ENCODE results near the gene SEMA4B.
A peak's percentile ranks its signal among the peaks of the same experiment; 100 is the strongest.

Gene SEMA4B

DNA sequence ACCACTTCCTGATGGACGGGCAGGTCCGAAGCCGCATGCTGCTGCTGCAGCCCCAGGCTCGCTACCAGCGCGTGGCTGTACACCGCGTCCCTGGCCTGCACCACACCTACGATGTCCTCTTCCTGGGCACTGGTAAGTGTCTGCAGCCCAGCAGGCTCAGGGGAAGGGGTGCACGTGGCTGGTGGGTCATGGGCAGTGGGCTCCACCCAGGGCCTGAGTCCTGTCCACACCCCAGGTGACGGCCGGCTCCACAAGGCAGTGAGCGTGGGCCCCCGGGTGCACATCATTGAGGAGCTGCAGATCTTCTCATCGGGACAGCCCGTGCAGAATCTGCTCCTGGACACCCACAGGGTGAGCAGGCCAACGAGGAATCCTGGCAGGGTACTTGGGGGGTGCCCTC lies 23.9 kb downstream of the SEMA4B start:
- no peak for DNase-seq (ENCODE audit: low read depth in 1 of 2, low spot score in 1 of 2)

DNA sequence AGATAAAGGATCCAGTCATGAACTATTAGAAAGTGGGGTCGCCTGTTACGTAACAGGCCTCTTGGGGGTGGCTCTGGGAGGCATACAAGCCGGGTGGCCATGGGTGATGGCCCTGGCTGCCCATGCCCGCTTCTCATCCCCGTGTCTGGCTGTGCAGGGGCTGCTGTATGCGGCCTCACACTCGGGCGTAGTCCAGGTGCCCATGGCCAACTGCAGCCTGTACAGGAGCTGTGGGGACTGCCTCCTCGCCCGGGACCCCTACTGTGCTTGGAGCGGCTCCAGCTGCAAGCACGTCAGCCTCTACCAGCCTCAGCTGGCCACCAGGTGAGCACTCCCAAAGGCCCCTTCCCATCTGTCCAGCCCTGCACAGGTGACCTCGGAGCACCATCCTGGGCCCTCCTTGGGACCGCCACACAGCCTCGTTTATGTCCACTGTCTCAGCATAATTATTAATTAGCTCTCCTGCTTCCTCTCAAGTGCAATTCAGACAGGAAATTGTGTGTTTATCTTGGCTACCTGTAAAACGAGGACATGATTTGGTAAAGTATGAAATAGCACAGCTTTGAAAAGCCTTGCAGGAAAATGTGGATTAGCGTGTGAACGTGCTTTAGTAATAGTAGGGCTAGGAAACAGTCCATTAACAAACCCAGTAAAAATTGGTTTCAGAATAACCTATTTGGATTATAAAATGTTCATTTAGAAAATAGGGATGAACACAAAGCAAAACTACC lies 24.5 kb downstream of the SEMA4B start:
- DNase-seq (ENCODE audit: low read depth in 1 of 2, low spot score in 1 of 2) = no peak

DNA sequence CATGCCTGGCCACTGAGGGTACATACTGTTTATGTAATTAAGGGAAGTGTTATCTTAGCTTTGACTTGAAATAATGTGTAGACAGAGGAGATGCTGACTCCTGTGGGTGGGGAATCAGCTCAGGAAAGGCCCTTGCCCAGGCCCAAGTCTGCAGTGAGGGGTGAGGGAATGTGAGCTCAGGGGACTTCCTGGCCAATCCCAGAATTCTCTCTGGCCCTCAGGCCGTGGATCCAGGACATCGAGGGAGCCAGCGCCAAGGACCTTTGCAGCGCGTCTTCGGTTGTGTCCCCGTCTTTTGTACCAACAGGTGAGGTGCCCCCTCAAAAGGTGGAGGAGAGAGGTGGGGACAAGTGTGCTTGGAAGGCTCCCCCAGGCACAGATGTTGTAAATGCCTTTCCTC lies 26.2 kb downstream of the SEMA4B start:
- DNase-seq (ENCODE audit: low read depth in 1 of 2, low spot score in 1 of 2) = no peak

DNA sequence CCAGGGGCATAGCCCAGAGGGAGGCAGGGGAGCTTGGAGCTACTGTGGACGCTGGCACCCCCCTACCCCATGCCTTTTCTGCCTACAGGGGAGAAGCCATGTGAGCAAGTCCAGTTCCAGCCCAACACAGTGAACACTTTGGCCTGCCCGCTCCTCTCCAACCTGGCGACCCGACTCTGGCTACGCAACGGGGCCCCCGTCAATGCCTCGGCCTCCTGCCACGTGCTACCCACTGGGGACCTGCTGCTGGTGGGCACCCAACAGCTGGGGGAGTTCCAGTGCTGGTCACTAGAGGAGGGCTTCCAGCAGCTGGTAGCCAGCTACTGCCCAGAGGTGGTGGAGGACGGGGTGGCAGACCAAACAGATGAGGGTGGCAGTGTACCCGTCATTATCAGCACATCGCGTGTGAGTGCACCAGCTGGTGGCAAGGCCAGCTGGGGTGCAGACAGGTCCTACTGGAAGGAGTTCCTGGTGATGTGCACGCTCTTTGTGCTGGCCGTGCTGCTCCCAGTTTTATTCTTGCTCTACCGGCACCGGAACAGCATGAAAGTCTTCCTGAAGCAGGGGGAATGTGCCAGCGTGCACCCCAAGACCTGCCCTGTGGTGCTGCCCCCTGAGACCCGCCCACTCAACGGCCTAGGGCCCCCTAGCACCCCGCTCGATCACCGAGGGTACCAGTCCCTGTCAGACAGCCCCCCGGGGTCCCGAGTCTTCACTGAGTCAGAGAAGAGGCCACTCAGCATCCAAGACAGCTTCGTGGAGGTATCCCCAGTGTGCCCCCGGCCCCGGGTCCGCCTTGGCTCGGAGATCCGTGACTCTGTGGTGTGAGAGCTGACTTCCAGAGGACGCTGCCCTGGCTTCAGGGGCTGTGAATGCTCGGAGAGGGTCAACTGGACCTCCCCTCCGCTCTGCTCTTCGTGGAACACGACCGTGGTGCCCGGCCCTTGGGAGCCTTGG lies 27.0 kb downstream of the SEMA4B start:
- no peak for DNase-seq (ENCODE audit: low read depth in 1 of 2, low spot score in 1 of 2)

DNA sequence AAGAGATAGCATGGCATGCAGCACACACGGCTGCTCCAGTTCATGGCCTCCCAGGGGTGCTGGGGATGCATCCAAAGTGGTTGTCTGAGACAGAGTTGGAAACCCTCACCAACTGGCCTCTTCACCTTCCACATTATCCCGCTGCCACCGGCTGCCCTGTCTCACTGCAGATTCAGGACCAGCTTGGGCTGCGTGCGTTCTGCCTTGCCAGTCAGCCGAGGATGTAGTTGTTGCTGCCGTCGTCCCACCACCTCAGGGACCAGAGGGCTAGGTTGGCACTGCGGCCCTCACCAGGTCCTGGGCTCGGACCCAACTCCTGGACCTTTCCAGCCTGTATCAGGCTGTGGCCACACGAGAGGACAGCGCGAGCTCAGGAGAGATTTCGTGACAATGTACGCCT lies 27.8 kb downstream of the SEMA4B start:
- DNase-seq (ENCODE audit: low read depth in 1 of 2, low spot score in 1 of 2) = no peak

GRCh38 chr15:90230071-90230494 lies 29.0 kb downstream of the SEMA4B start:
- no peak for DNase-seq (ENCODE audit: low read depth in 1 of 2, low spot score in 1 of 2)

- no peak for DNase-seq (ENCODE audit: low read depth in 1 of 2, low spot score in 1 of 2)
Observed at GRCh38 chr15:90230610-90231009, 29.5 kb downstream of the SEMA4B start.

DNA sequence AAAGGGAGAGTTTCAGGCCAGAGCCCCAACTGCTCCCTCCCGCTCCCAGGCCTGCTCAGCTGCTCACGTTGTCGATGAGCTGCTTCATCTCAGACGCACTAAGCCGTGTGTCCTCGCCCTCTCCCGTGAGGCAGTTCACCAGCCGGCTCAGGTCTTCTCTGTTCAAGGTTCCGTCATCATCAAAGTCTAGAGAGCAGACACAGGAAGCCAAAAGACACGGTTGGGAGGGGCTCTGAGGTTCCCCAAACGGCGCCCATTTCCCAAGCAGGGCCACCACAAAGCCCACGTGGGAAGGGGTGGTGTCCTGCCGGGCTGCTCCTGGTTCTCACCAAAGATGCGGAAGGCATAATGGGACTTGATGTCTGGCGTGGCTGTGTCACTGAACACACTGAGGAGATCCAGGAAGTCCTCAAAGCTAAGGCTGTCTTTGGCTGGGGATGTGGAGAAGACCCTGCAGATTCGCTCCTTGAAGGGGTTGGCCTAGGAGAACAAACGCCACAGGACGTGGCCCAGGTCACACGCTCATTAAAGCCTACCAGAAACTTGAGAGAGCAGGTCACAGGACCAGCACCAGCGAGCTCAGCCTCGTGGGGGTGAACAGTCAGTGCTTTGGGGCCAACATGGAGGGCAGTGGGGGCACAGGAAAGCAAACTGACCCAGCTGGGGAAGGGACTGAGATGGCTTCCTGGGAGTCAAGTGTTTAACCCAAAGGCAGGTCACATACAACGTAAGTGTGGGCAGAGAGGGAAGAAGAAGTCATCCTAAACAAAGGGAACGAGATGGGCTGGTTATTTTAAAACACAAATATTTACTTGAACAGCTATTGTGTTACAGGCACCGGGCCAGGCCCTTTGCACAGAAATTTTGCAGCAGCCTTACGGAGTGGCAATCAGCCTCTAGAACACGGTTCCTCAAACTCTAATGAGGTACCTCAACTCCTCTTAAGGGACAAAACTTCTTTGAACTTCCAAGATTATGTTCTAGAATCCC lies 30.2 kb downstream of the SEMA4B start:
- peak; percentile 34 to 69 for DNase-seq (ENCODE audit: low read depth in 1 of 2, low spot score in 1 of 2)

DNA sequence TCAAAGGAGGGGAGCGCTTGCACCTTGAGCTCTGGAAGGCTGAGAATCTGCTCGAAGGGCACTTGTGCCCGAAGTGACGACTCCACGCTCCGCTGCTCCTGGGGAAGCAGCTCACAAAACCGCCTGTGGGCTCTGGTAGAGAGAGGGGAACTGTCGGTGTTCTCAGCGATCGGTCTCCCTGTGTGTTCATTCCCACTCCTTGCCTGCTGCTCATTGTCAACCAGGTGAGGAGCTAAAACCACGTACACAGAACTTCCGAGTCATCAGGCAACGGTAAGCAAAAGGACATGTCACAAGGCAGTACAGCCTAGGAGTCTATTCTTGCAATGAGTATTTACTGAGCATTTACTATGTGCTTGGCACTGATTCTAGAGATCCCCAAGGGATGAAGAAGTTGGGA lies 31.1 kb downstream of the SEMA4B start:
- DNase-seq (ENCODE audit: low read depth in 1 of 2, low spot score in 1 of 2) = no peak

GRCh38 chr15:90232941-90233386 lies 31.8 kb downstream of the SEMA4B start:
- no peak for DNase-seq (ENCODE audit: low read depth in 1 of 2, low spot score in 1 of 2)

GRCh38 chr15:90233387-90234095 lies 32.4 kb downstream of the SEMA4B start, which contains the start of gene CIB1:
CIB1 (minus strand) TSS chr15:90233941; CDS start chr15:90233885, 56 bp downstream.
- peak; percentile 94 to 95 for DNase-seq (ENCODE audit: low read depth in 1 of 2, low spot score in 1 of 2)

DNA sequence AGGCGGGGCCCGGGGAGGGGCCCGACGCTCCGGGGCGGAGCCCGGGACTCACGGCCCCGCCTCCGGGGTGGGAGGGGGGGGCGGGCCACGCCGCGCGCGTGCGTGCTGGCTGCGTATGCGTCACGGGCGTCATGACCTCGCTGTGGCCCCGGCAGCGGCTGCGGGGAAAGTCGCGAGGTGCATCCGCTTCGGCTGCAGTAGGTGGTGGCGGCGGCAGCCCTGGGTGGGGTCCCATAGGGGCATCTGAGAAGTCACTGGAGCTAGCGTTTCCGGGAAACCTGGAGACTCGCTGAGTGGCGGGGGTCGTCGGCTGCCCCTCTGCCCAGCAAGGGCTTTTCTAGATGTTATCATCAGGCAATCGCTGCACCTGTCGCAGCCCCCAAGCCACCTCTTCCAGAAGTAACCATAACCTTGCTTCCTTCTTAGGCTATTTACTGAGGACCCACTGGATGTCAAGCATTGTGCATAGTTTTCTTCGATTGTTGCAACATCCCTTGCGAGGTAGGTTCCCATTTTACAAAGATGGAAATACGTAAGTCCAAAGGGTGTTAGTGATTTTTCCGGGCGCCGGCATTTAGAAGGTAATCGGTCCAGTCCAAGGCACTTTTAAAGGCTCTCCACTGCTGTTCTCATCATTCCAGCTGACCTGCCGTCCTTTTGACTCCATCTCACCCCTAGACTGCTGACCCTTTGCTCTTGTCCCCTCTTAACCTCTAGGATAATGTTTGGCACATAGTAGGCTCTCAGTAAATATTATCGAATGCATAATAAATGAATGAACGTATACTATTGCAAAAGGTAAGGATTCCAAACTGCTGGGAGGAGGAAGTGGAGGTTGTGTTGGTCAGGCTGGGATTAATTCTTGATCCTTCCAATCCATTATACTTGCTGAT lies 33.2 kb downstream of the SEMA4B start, which contains the start of gene GDPGP1:
Gene GDPGP1 (plus strand): TSS at position 114 of the 893 bp plus-strand sequence. CDS start 6,700 bp downstream, outside the sequence.
- DNase-seq (ENCODE audit: low read depth in 1 of 2, low spot score in 1 of 2) = no peak

DNA sequence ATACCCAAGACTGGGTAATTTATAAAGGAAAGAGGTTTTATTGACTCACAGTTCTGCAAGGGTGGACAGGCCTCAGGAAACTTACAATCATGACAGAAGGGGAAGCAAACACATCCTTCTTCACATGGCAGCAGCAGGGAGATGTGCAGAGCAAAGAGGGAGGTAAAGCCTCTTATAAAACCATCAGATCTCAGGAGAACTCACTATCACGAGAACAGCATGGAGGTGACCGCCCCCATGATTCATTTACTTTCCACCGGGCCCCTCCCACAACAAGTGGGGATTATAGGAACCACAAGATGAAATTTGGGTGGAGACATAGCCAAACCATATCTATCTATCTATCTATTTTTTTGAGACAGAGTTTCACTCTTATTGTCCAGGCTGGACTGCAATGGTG lies 38.2 kb downstream of the SEMA4B start:
- no peak for DNase-seq (ENCODE audit: low read depth in 1 of 2, low spot score in 1 of 2)

DNA sequence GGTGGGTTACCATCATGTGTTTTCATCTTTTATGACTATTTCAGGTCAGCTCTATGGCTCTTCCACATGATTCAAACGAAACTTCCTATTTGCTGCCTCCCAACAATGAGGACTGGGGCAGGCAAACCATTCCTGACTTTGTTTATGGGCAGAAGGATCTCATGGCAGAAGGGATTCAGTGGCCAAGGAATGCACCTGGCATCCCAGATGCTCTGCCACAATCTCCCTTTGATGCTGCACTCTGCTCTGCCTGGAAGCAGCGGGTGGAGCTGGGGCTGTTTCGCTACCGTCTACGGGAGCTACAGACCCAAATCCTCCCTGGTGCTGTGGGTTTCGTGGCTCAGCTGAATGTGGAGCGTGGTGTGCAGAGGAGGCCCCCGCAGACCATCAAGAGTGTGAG lies 39.7 kb downstream of the SEMA4B start:
- no peak for DNase-seq (ENCODE audit: low read depth in 1 of 2, low spot score in 1 of 2)

- DNase-seq (ENCODE audit: low read depth in 1 of 2, low spot score in 1 of 2) = no peak
Observed at GRCh38 chr15:90241343-90242192, 40.4 kb downstream of the SEMA4B start.

GRCh38 chr15:90243943-90244639 lies 43.0 kb downstream of the SEMA4B start:
- no peak for DNase-seq (ENCODE audit: low read depth in 1 of 2, low spot score in 1 of 2)

DNA sequence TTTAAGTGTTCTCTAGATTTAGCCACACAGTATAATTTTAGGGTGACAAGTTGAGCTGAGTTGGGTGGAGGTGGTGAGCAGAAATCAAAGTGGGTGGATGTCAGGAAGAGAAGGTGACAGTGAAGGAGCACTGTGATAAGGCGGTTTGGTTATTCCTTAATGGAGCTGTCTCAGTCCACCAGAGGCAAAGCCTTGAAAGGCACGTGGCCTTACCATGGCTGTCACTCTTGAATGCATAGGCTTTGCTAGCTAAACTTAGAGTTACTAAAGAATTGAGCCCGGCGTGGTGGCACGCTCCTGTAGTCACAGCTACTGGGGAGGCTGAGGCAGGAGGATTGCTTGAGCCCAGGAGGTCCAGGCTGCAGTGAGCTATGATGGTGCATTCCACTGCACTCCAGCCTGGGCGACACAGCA lies 47.7 kb downstream of the SEMA4B start:
- DNase-seq (ENCODE audit: low read depth in 1 of 2, low spot score in 1 of 2) = no peak
